ENCODE data around the gene ARHGEF12. TPM values are rescaled to one million over a fixed set of nuclear protein-coding genes. Genes with fewer than 3 reads are reported as not detected.
A peak's percentile ranks its signal among the peaks of the same experiment; 100 is the strongest.

Gene ARHGEF12
- total RNA-seq, 1 donor from 2014 or later = 224 TPM

GRCh38 chr11:120516461-120517389 lies 180.5 kb downstream of the ARHGEF12 start:
- DNase-seq (ENCODE audit: low read depth) = no peak

GRCh38 chr11:120517390-120517761 lies 181.2 kb downstream of the ARHGEF12 start:
- DNase-seq (ENCODE audit: low read depth) = no peak

GRCh38 chr11:120517801-120518291 lies 181.6 kb downstream of the ARHGEF12 start:
- DNase-seq (ENCODE audit: low read depth) = no peak

- no peak for DNase-seq (ENCODE audit: low read depth)
Measured at GRCh38 chr11:120518356-120518755, 182.1 kb downstream of the ARHGEF12 start.

GRCh38 chr11:120519474-120519873 lies 183.3 kb downstream of the ARHGEF12 start:
- DNase-seq (ENCODE audit: low read depth) = no peak

- DNase-seq (ENCODE audit: low read depth) = no peak
Measured at GRCh38 chr11:120520091-120520822, 184.0 kb downstream of the ARHGEF12 start.

GRCh38 chr11:120521176-120521575 lies 185.0 kb downstream of the ARHGEF12 start:
- DNase-seq (ENCODE audit: low read depth) = no peak

- no peak for DNase-seq (ENCODE audit: low read depth)
Measured at GRCh38 chr11:120522021-120522420, 185.8 kb downstream of the ARHGEF12 start.

GRCh38 chr11:120522736-120523135 lies 186.5 kb downstream of the ARHGEF12 start:
- DNase-seq (ENCODE audit: low read depth) = no peak

- DNase-seq (ENCODE audit: low read depth) = no peak
Measured at GRCh38 chr11:120523196-120523595, 187.0 kb downstream of the ARHGEF12 start.

- no peak for DNase-seq (ENCODE audit: low read depth)
Measured at GRCh38 chr11:120524536-120525085, 188.4 kb downstream of the ARHGEF12 start.

GRCh38 chr11:120525261-120526171 lies 189.3 kb downstream of the ARHGEF12 start:
- DNase-seq (ENCODE audit: low read depth) = no peak

- no peak for DNase-seq (ENCODE audit: low read depth)
Measured at GRCh38 chr11:120526241-120526640, 190.0 kb downstream of the ARHGEF12 start.

- DNase-seq (ENCODE audit: low read depth) = no peak
Measured at GRCh38 chr11:120527111-120527761, 191.0 kb downstream of the ARHGEF12 start.

- DNase-seq (ENCODE audit: low read depth) = no peak
Measured at GRCh38 chr11:120528749-120529148, 192.5 kb downstream of the ARHGEF12 start.

GRCh38 chr11:120529214-120529613 lies 193.0 kb downstream of the ARHGEF12 start:
- no peak for DNase-seq (ENCODE audit: low read depth)

GRCh38 chr11:120529911-120530310 lies 193.7 kb downstream of the ARHGEF12 start:
- no peak for DNase-seq (ENCODE audit: low read depth)

GRCh38 chr11:120532082-120532831 lies 196.0 kb downstream of the ARHGEF12 start:
- DNase-seq (ENCODE audit: low read depth) = peak; percentile 55

- peak; percentile 40 for DNase-seq (ENCODE audit: low read depth)
Measured at GRCh38 chr11:120532832-120533196, 196.6 kb downstream of the ARHGEF12 start.
